ENCODE measurements around the gene TBL2. TPM values are rescaled to one million over a fixed set of nuclear protein-coding genes. Genes with fewer than 3 reads are reported as not detected.

TBL2 gene
- polyA plus RNA-seq, 3 donors, result 10.4 to 40.1 (median 26.2) TPM

GRCh38 chr7:73577627-73578341 is 595 bp downstream of the TBL2 start:
- Histone ChIP-seq H3K27ac (ENCODE audit: low read depth in 1 of 2, low read length in 2 of 2) (peak overlapping the region; percentile 87 to 90), H3K4me2 (replicated peaks; ENCODE audit: extremely low read depth, low read length, poor library complexity, severe bottlenecking) (peak overlapping the region; percentile 95), H2AFZ (ENCODE audit: insufficient read depth, low read depth, low read length, poor library complexity, severe bottlenecking) (peak overlapping the region; percentile 79), H3K27me3 (ENCODE audit: control insufficient read depth in 2 of 2, insufficient read depth in 2 of 2, low read length in 2 of 2) (no peaks in the 10 kb centered on the region), H3K79me2 (ENCODE audit: insufficient read depth, low read length) (peaks cover 52% of the 10 kb centered on the region), H3K4me3 (replicated peaks in 1 of 3; ENCODE audit: low read depth in 2 of 3, low read length in 3 of 3) (peak overlapping the region; percentile 80 to 92 (median 91)), H3K9me3 (replicated peaks in 1 of 2; ENCODE audit: control insufficient read depth in 1 of 2, insufficient read depth in 1 of 2, low read length in 2 of 2) (no peaks in the 10 kb centered on the region), H3K4me1 (ENCODE audit: control insufficient read depth in 1 of 2, insufficient read depth in 2 of 2, low read length in 2 of 2) (peaks cover 52 to 61% of the 10 kb centered on the region in 2 donors), H3K36me3 (replicated peaks in 1 of 2; ENCODE audit: control insufficient read depth in 1 of 2, insufficient read depth in 2 of 2, low read length in 2 of 2) (peaks cover 21 to 23% of the 10 kb centered on the region in 2 donors), H3K9ac (ENCODE audit: insufficient read depth, low read length, poor library complexity, severe bottlenecking) (peak overlapping the region; percentile 84), H4K20me1 (ENCODE audit: insufficient read depth, low read length) (peaks cover 19% of the 10 kb centered on the region)
- Mint-ChIP-seq H3K9me3 (peaks cover 0 to 4% (median 0%) of the 10 kb centered on the region in 7 donors), H3K27me3 (ENCODE audit: low read depth in 3 of 3) (no peaks in the 10 kb centered on the region), H3K27ac (peak overlapping the region; percentile 75 to 99 (median 88)), H3K4me1 (peaks cover 40% of the 10 kb centered on the region), H3K36me3 (peaks cover 27 to 31% of the 10 kb centered on the region in 2 donors), H3K4me3 (peak overlapping the region; percentile 88 to 94)
- 15% methylated on average over 29 of the region's 32 CpGs for WGBS (ENCODE audit: insufficient coverage)
- intact Hi-C loops (cut with micrococcal nuclease), result loop anchor here in 1 of 2 donors (2.0 kb wide), 2 partner anchors 21 to 55 kb away; partner anchors contain the start of genes BAZ1B and BCL7B
- TF ChIP-seq CTCF (IDR thresholded peaks at IDR 0.05), result no peak
- no peak for DNase-seq

- H3K36me3 ChIP-seq (replicated peaks in 1 of 2; ENCODE audit: control insufficient read depth in 1 of 2, insufficient read depth in 2 of 2, low read length in 2 of 2), result peaks cover 55 to 61% of the 10 kb centered on the region in 2 donors
- H2AFZ ChIP-seq (ENCODE audit: insufficient read depth, low read depth, low read length, poor library complexity, severe bottlenecking), result no peak overlapping the region
- Mint-ChIP-seq H3K4me1 (peaks cover 16% of the 10 kb centered on the region), H3K36me3 (peaks cover 61 to 67% of the 10 kb centered on the region in 2 donors), H3K4me3 (no peak overlapping the region), H3K27ac (peak overlapping the region in 1 of 7 donors; percentile 38), H3K9me3 (peaks cover 0 to under 1% (median 0%) of the 10 kb centered on the region in 7 donors), H3K27me3 (ENCODE audit: low read depth in 3 of 3) (peaks cover 0 to 1% (median 0%) of the 10 kb centered on the region in 3 donors)
- TF ChIP-seq CTCF (IDR thresholded peaks at IDR 0.05), result no peak
- no peak overlapping the region for H3K4me3 ChIP-seq (replicated peaks in 1 of 3; ENCODE audit: low read depth in 2 of 3, low read length in 3 of 3)
- no peak for DNase-seq
- no peak overlapping the region for H3K9ac ChIP-seq (ENCODE audit: insufficient read depth, low read length, poor library complexity, severe bottlenecking)
- peaks cover 52% of the 10 kb centered on the region for H3K79me2 ChIP-seq (ENCODE audit: insufficient read depth, low read length)
- no peaks in the 10 kb centered on the region for H3K9me3 ChIP-seq (replicated peaks in 1 of 2; ENCODE audit: control insufficient read depth in 1 of 2, insufficient read depth in 1 of 2, low read length in 2 of 2)
- no peaks in the 10 kb centered on the region for H3K27me3 ChIP-seq (ENCODE audit: control insufficient read depth in 2 of 2, insufficient read depth in 2 of 2, low read length in 2 of 2)
- H3K4me2 ChIP-seq (replicated peaks; ENCODE audit: extremely low read depth, low read length, poor library complexity, severe bottlenecking), result no peak overlapping the region
- 98% methylated on average over 11 of the region's 11 CpGs for WGBS (ENCODE audit: insufficient coverage)
- peaks cover 14 to 21% of the 10 kb centered on the region in 2 donors for H3K4me1 ChIP-seq (ENCODE audit: control insufficient read depth in 1 of 2, insufficient read depth in 2 of 2, low read length in 2 of 2)
- H3K27ac ChIP-seq (ENCODE audit: low read depth in 1 of 2, low read length in 2 of 2), result no peak overlapping the region
- H4K20me1 ChIP-seq (ENCODE audit: insufficient read depth, low read length), result peaks cover 22% of the 10 kb centered on the region
- intact Hi-C loops (cut with micrococcal nuclease), result no loop called here
Observed at GRCh38 chr7:73573791-73574190, 4.6 kb downstream of the TBL2 start.
